GM12872 (cell line): ENCODE results near the gene ABCA4.

Experiments
- TF ChIP-seq, protein P1 (sequence below): IDR thresholded peaks from 3 replicates; pipeline ENCODE4 v1.5.1; 2011; ENCODE audit warnings: low read depth, mild to moderate bottlenecking, low read length, moderate library complexity; ENCODE audit not compliant: insufficient read depth

Gene ABCA4

DNA sequence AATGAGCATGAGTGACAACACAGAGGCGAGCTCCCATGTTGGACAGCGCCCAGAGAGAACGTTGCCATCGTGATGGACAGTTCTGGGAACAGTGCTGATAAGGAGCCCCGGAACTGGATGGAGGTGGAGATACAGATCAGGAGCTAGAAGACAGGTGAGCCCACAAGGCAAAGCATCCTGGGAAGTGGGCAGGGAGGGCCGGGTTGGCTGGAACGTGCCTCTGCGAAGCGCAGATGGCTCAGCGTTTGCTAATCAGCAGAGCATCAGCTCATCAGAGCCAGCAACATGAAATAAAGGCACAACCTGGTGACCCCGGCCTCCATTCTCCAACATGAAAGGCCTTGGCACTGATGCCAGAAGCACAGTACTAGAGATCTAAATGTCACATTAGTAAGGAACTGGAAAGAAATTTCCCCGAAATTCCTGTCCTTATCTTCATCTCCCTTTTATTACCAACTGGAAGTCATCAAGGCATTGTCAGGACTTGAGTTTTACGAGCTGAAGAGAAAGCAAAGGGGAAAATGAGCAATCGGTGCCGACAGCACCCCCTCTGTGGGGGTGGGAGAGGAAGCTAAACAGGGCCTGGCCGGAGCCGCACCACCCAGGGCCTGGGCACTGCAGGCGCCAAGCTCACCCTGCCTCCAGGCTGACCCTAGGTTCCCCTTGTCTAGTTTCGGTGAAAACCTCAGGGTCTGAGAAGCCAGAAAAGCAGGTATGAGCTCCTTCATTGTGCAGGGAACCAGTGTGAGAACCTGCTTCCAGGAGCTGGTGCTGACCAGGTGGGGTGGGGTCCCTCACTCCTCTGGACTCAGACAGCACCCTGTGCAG lies 19.9 kb downstream of the ABCA4 start:
- TF ChIP-seq, protein P1, sequence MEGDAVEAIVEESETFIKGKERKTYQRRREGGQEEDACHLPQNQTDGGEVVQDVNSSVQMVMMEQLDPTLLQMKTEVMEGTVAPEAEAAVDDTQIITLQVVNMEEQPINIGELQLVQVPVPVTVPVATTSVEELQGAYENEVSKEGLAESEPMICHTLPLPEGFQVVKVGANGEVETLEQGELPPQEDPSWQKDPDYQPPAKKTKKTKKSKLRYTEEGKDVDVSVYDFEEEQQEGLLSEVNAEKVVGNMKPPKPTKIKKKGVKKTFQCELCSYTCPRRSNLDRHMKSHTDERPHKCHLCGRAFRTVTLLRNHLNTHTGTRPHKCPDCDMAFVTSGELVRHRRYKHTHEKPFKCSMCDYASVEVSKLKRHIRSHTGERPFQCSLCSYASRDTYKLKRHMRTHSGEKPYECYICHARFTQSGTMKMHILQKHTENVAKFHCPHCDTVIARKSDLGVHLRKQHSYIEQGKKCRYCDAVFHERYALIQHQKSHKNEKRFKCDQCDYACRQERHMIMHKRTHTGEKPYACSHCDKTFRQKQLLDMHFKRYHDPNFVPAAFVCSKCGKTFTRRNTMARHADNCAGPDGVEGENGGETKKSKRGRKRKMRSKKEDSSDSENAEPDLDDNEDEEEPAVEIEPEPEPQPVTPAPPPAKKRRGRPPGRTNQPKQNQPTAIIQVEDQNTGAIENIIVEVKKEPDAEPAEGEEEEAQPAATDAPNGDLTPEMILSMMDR, result no peak

DNA sequence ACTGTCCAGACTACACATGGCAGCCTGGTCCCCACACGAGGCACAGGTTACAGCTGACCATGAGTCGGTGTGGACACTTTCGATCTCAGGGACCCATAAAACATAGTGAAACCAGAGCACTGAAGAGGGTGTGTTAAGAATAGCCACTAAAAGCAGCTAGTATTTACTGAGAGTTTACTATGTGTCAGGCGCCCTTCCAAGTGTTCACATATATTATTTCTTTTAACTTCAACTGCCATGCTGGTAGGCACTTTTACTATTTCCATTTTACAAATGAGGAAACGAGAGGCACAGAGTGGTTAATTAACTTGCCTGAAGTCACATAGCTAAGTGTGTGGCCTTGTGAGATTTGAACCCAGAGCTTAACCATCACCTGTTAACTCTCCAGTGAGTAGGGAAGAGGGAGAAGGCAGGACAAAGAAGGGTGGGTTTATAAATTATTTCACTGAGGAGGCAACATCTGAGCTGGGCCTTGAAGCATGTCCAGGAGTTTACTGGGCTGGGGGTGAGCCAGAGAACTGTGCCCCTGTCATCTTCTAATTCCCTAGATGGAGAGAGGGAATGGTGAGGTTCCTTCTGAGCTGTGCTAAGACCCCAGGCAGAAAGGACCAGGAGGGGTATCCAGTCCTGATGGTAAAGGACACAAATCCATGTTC lies 20.7 kb downstream of the ABCA4 start:
- TF ChIP-seq, protein P1, result no peak

DNA sequence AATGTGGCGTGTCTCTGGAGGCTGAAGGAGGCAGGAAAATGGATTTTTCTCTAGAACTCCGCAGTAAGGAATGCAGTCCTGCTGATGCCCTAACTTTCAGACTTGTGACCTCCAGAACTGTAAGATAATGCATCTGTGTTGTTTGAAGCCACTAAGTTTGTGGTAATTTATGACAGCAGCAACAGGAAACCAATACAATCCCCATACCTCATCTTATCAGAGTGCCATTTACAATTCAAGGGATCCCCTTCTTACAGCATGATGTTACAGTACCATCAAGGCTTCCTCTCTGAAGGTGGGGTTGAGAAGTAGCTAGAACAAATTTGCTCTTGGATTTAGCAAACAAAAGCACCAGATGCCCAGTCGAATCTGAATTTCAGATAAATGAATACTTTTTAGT lies 21.6 kb downstream of the ABCA4 start:
- TF ChIP-seq, protein P1, result no peak

DNA sequence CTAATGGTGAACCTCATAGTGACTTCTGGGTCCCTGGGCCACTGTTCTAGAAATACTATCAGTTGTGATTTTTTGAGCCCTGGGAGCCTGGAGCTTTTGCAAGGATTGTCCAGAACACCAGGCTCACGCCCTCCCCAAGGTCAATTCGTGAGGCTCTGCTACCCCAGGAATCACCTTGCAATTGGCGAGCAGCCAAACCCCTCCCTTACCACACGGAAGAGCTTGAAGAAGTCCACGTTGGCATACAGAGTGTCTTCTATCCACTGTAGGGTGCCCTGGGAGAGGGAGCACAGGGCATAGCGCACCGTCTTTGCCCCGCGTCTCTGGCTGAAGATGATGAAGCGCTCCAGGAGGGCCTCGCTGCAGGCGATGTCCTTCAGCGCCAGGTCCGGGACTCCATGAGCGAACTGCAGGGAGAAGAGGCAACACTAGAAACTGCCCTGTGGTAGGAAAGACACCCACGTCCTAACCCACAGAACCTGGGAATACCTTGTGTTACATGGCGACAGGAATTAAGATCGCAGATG lies 22.3 kb downstream of the ABCA4 start:
- TF ChIP-seq, protein P1, result no peak

DNA sequence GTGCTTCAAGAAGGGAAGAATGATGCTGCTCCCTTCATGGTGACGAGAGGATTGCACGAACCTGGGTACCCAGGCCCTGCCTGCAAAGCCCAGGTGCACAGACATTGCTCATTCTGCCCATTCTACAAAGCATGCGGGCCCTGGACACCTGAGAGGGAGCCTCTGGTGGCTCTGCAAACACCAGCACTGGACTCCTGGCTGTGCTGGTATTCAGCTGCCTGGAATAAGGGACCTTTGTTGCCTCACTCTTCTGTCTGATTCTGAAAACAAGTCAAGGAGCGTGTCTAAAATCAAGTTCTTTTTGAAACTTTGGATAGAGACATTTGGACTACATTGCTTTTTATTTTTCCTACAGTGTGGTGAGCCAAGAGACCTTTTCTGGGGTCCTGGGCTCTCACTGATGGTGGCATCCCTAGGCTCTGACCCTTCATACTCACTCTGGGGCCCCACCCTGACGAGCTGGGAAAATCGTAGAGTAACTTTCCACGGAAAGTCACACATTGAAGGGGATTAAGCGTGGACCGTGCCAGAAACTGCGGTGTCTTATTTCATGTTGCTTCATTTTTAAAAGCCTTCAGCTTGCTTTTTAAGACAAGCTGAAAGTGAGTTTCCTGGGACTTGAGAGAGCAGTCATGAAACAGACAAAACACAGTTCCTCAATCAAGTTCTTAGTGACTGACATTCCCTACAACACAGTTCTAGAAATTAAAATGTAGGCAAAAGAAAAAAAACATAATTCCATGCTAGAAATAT lies 24.0 kb downstream of the ABCA4 start:
- TF ChIP-seq, protein P1, result no peak

DNA sequence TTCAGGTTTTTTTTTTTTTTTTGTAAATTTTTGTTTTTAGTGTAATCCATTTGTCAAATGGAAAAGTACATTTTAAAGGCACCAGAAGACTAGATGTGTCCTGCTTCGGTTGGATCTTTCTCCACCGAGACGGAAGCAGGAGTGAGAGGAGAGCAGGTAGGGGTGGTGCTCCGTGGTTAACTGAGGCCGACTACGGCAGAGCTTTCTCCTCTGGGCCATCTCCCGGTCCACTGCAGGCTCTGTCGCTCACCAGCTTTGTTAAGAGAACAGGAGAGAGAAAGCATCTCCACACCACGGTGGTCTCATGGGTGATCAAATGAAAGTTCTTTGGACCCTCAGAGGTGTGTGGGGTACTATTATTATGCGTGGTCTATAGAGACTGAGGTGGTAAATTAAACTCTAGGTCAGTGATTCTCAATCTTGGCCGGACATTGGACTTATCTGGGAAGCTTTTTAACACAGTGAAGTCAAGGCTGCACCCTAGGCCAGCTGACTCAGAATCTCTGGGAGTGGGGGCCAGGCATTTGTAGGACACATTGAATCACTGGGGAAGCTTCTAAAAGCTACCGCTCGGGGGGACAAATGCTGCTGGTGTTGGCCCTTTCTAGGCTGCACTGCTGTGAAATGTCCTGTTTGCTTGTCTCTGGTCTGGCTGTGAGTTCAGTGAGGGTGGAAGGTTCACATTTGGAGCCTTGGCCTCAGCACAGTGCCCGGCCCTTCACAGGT lies 25.0 kb downstream of the ABCA4 start:
- TF ChIP-seq, protein P1, result no peak

DNA sequence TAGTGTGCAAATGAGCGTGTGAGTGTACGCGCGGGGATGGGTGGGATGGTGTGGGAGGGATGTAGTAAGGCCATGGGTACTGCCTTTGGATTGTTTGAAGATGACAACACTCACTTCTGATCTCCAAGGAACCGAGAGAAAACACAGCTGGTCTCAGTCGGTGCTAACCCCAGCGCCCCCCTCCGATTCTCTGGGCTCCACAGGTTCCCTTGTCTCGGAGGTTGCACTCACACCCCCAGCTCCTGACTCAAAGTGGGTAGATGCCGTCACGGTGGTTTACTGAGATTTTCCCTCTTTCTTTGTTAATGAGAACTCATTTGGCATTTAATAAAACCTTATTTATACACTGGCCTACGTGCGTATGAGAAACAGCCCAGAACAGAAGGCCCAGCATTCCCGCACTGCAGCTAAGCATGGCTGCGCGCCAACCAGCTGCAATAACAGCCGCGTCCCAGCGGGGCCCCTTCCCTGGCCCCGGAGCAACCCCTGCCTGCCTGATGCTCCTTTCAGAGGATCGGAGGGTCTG lies 25.8 kb downstream of the ABCA4 start:
- TF ChIP-seq, protein P1, result no peak
